IPS-15b (cell line): ENCODE results near the gene RCAN2.

Source experiments
- H3K27me3 ChIP-seq: one replicate; pipeline ENCODE4 v1.6.1; 2013; ENCODE audit warnings: low read length; ENCODE audit not compliant: control insufficient read depth, insufficient read depth
- H3K36me3 ChIP-seq: one replicate; pipeline ENCODE4 v1.6.1; 2013; ENCODE audit warnings: low read length; ENCODE audit not compliant: control insufficient read depth, insufficient read depth
- H3K4me1 ChIP-seq: one replicate; pipeline ENCODE4 v1.6.1; 2013; ENCODE audit warnings: mild to moderate bottlenecking, low read length; ENCODE audit not compliant: control insufficient read depth, insufficient read depth
- H3K4me3 ChIP-seq: one replicate; pipeline ENCODE4 v1.5.1; 2013; ENCODE audit warnings: low read depth, low read length
- H3K9ac ChIP-seq: one replicate; pipeline ENCODE4 v1.6.1; 2013; ENCODE audit warnings: low read depth, mild to moderate bottlenecking, low read length
- H3K9me3 ChIP-seq: one replicate; pipeline ENCODE4 v1.6.1; 2013; ENCODE audit warnings: mild to moderate bottlenecking, low read length; ENCODE audit not compliant: control insufficient read depth, insufficient read depth

Gene RCAN2

GRCh38 chr6:46274502-46274901, 216.7 kb downstream of the RCAN2 start:
- Histone ChIP-seq H3K4me3 (no peak overlapping the region), H3K27me3 (no peaks in the 10 kb centered on the region), H3K36me3 (no peaks in the 10 kb centered on the region)

GRCh38 chr6:46273911-46274310, 217.3 kb downstream of the RCAN2 start:
- Histone ChIP-seq H3K4me3 (no peak overlapping the region), H3K9ac (no peak overlapping the region), H3K4me1 (no peaks in the 10 kb centered on the region), H3K36me3 (no peaks in the 10 kb centered on the region), H3K9me3 (no peaks in the 10 kb centered on the region), H3K27me3 (no peaks in the 10 kb centered on the region)

More at GRCh38 chr6:46274502-46274901, 216.7 kb downstream of the RCAN2 start:
- Histone ChIP-seq H3K9ac (no peak overlapping the region), H3K4me1 (no peaks in the 10 kb centered on the region), H3K9me3 (no peaks in the 10 kb centered on the region)

GRCh38 chr6:46271728-46272127, 219.5 kb downstream of the RCAN2 start:
- H3K4me1 ChIP-seq = no peaks in the 10 kb centered on the region
- no peaks in the 10 kb centered on the region for H3K36me3 ChIP-seq
- H3K27me3 ChIP-seq = no peaks in the 10 kb centered on the region
- no peak overlapping the region for H3K9ac ChIP-seq
- H3K9me3 ChIP-seq = no peaks in the 10 kb centered on the region
- no peak overlapping the region for H3K4me3 ChIP-seq

- Histone ChIP-seq H3K27me3 (no peaks in the 10 kb centered on the region), H3K9me3 (no peaks in the 10 kb centered on the region), H3K36me3 (no peaks in the 10 kb centered on the region), H3K4me3 (no peak overlapping the region), H3K4me1 (no peaks in the 10 kb centered on the region), H3K9ac (no peak overlapping the region)
These were observed 220.1 kb downstream of the RCAN2 start for GRCh38 chr6:46271107-46271506.

GRCh38 chr6:46270336-46270735, 220.9 kb downstream of the RCAN2 start:
- Histone ChIP-seq H3K4me3 (no peak overlapping the region), H3K9ac (no peak overlapping the region), H3K4me1 (no peaks in the 10 kb centered on the region), H3K9me3 (no peaks in the 10 kb centered on the region), H3K27me3 (no peaks in the 10 kb centered on the region), H3K36me3 (no peaks in the 10 kb centered on the region)

GRCh38 chr6:46269447-46270229, 221.6 kb downstream of the RCAN2 start:
- H3K4me3 ChIP-seq = no peak overlapping the region
- H3K4me1 ChIP-seq = no peaks in the 10 kb centered on the region
- H3K9ac ChIP-seq = no peak overlapping the region
- no peaks in the 10 kb centered on the region for H3K27me3 ChIP-seq
- no peaks in the 10 kb centered on the region for H3K9me3 ChIP-seq
- H3K36me3 ChIP-seq = no peaks in the 10 kb centered on the region

GRCh38 chr6:46267515-46267914, 223.7 kb downstream of the RCAN2 start:
- Histone ChIP-seq H3K4me3 (no peak overlapping the region), H3K9me3 (no peaks in the 10 kb centered on the region), H3K27me3 (no peaks in the 10 kb centered on the region), H3K4me1 (no peaks in the 10 kb centered on the region), H3K36me3 (no peaks in the 10 kb centered on the region), H3K9ac (no peak overlapping the region)

- Histone ChIP-seq H3K4me1 (no peaks in the 10 kb centered on the region), H3K9ac (no peak overlapping the region), H3K36me3 (no peaks in the 10 kb centered on the region), H3K9me3 (no peaks in the 10 kb centered on the region), H3K27me3 (no peaks in the 10 kb centered on the region), H3K4me3 (no peak overlapping the region)
These were observed 225.9 kb downstream of the RCAN2 start for GRCh38 chr6:46265373-46265772.

GRCh38 chr6:46263707-46264086, 227.6 kb downstream of the RCAN2 start:
- no peak overlapping the region for H3K4me3 ChIP-seq
- H3K4me1 ChIP-seq = peaks cover 2% of the 10 kb centered on the region
- H3K9me3 ChIP-seq = no peaks in the 10 kb centered on the region
- no peaks in the 10 kb centered on the region for H3K27me3 ChIP-seq
- no peaks in the 10 kb centered on the region for H3K36me3 ChIP-seq
- no peak overlapping the region for H3K9ac ChIP-seq

DNA sequence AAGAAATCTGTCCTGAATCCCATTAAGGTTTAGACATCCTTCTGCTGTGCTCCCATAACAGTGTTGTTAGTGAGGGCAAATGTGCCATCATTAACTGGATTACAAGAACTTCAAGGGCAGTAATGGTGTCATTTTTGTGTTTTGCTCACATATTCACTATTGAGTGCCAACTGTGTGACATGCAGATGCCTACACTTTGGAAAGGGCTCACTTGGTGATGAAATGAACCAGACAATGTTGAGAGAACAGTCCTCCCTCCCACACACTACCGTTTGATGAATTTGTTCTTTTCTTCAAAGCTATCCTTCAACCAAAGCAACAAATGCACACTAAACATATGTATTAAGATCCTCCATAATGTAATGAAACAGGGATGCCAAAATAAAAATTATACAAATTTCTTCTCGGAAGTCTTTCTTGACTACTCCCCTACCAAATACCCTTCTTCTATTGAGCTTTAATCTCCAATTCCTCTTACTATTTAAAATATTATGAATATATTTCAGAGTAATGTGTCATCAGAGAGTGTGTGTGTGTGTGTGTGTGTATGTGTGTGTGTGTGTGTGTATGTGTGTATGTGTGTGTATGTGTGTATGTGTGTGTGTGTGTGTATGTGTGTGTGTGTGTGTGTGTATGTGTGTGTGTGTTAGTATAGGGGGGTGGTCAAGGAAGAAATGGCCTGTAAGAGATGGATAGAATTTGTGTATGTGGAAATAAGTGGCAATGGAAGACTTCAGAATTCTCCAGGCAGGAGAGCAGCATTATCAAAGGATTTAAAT, 228.1 kb downstream of the RCAN2 start:
- no peaks in the 10 kb centered on the region for H3K9me3 ChIP-seq
- no peak overlapping the region for H3K9ac ChIP-seq
- no peaks in the 10 kb centered on the region for H3K27me3 ChIP-seq
- peaks cover 2% of the 10 kb centered on the region for H3K4me1 ChIP-seq
- H3K36me3 ChIP-seq = no peaks in the 10 kb centered on the region
- H3K4me3 ChIP-seq = no peak overlapping the region

DNA sequence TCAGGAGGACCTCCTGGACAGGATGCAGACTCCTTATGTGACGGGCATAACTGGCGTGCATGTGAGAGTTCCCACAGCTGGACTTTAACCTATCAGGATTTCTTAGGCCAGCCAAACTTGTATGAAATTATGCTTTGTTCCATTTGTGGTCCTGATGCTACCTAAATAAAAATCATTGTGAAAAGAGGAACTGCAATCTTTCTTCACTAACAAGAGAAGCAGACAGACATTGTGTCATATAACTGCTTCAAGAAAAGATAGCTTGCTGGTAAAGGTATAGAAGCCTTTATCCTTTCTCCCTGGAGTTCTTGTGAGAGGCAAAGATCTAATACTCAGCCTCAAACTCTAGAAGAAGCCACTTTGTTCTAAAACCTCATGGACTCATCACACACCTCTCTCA, 233.0 kb downstream of the RCAN2 start:
- Histone ChIP-seq H3K36me3 (no peaks in the 10 kb centered on the region), H3K9ac (no peak overlapping the region), H3K4me3 (no peak overlapping the region), H3K9me3 (no peaks in the 10 kb centered on the region), H3K27me3 (no peaks in the 10 kb centered on the region), H3K4me1 (peaks cover 2% of the 10 kb centered on the region)

- no peaks in the 10 kb centered on the region for H3K27me3 ChIP-seq
- H3K36me3 ChIP-seq = no peaks in the 10 kb centered on the region
- H3K9ac ChIP-seq = no peak overlapping the region
- H3K4me1 ChIP-seq = peaks cover 2% of the 10 kb centered on the region
- H3K9me3 ChIP-seq = no peaks in the 10 kb centered on the region
- no peak overlapping the region for H3K4me3 ChIP-seq
These were observed 235.7 kb downstream of the RCAN2 start for GRCh38 chr6:46255528-46255927.
